Caco-2 (cell line): ENCODE results near the gene PRR19. TPM values are rescaled to one million over a fixed set of nuclear protein-coding genes. Genes with fewer than 3 reads are reported as not detected.

ENCODE experiments used
- BruUV-seq: library from RNA; stranded (reverse); fragments of 400-500 nt; replicated peaks from 2 replicates; lab custom pipeline; 2021; lab: Mats Ljungman, UMichigan
- CTCF ChIA-PET: fragments of 300-600 bp; sonication (Branson Sonifier 250); formaldehyde crosslinking; loops from one replicate; lab custom pipeline; 2022; ENCODE audit warnings: antibody characterized with exemption; lab: Charles Lee
- POLR2A ChIA-PET: fragments of 300-600 bp; sonication (Branson Sonifier 250); formaldehyde crosslinking; loops from one replicate; lab custom pipeline; 2022; ENCODE audit warnings: antibody characterized with exemption; lab: Charles Lee
- DNase-seq, 2 experiments: peaks; one replicate each; pipeline versions ENCODE4 v3.0.0 to v3.0.0-alpha.2; 2020 to 2022
- H3K27me3 ChIP-seq: replicated peaks from 2 replicates; pipeline ENCODE4 v1.6.0; 2011; ENCODE audit warnings: low read length; ENCODE audit not compliant: control insufficient read depth, insufficient read depth
- H3K36me3 ChIP-seq: 2 replicates; pipeline ENCODE4 v1.5.1; 2011; ENCODE audit warnings: low read length; ENCODE audit not compliant: control insufficient read depth, insufficient read depth
- H3K4me1 ChIP-seq: fragments of 250-450 bp; sonication (Bioruptor Pico); 2 replicates; pipeline ENCODE4 v1.5.1; 2020; ENCODE audit warnings: mild to moderate bottlenecking
- H3K4me3 ChIP-seq: 2 replicates; pipeline ENCODE4 v1.5.1; 2011; ENCODE audit warnings: low read depth, mild to moderate bottlenecking, control low read depth, low read length
- H3K9me3 ChIP-seq: fragments of 250-450 bp; sonication (Bioruptor Pico); 2 replicates; pipeline ENCODE4 v1.5.1; 2020; ENCODE audit warnings: mild to moderate bottlenecking, moderate library complexity
- H3K27ac Mint-ChIP-seq: one replicate; pipeline ENCODE4 v1.8.0; 2022; ENCODE audit warnings: mixed read lengths; ENCODE audit not compliant: unreplicated experiment
- H3K27me3 Mint-ChIP-seq: one replicate; pipeline ENCODE4 v1.8.0; 2022; ENCODE audit warnings: mixed read lengths; ENCODE audit not compliant: insufficient read depth, unreplicated experiment
- H3K36me3 Mint-ChIP-seq: one replicate; pipeline ENCODE4 v1.8.0; 2022; ENCODE audit warnings: mild to moderate bottlenecking, mixed read lengths; ENCODE audit not compliant: insufficient read depth, unreplicated experiment
- H3K4me1 Mint-ChIP-seq: one replicate; pipeline ENCODE4 v1.8.0; 2022; ENCODE audit warnings: low read depth, mixed read lengths; ENCODE audit not compliant: unreplicated experiment
- H3K4me3 Mint-ChIP-seq: one replicate; pipeline ENCODE4 v1.8.0; 2022; ENCODE audit warnings: mild to moderate bottlenecking, moderate library complexity, mixed read lengths; ENCODE audit not compliant: unreplicated experiment
- H3K9me3 Mint-ChIP-seq: one replicate; pipeline ENCODE4 v1.8.0; 2022; ENCODE audit warnings: mixed read lengths; ENCODE audit not compliant: unreplicated experiment
- intact Hi-C: fragments of 100-400 bp; cut with micrococcal nuclease; formaldehyde crosslinking; loops from one replicate; pipeline ENCODE4 v1.10.0; 2022; ENCODE audit not compliant: unreplicated experiment
- total RNA-seq: library from RNA; stranded (reverse); gene quantifications from 2 replicates; pipeline ENCODE4 v1.2.3, GENCODE V29; 2022
- TF ChIP-seq, protein P1 (sequence below), 2 experiments: fragments of 200-600 bp in 1 of 2; IDR thresholded peaks; 1 replicate in 1 of 2; 2 replicates in 1 of 2; pipeline versions ENCODE4 v1.5.1 to v1.8.0; 2011 to 2022; ENCODE audit warnings: antibody characterized with exemption in 1 of 2, control low read depth in 1 of 2, inconsistent platforms in 1 of 2, low read depth in 1 of 2, low read length in 1 of 2, mild to moderate bottlenecking in 1 of 2, moderate library complexity in 1 of 2; ENCODE audit not compliant: insufficient read depth in 1 of 2, severe bottlenecking in 1 of 2, unreplicated experiment in 1 of 2

Gene PRR19
- total RNA-seq, 1 experiment from 2014 or later = 2.8 TPM

DNA sequence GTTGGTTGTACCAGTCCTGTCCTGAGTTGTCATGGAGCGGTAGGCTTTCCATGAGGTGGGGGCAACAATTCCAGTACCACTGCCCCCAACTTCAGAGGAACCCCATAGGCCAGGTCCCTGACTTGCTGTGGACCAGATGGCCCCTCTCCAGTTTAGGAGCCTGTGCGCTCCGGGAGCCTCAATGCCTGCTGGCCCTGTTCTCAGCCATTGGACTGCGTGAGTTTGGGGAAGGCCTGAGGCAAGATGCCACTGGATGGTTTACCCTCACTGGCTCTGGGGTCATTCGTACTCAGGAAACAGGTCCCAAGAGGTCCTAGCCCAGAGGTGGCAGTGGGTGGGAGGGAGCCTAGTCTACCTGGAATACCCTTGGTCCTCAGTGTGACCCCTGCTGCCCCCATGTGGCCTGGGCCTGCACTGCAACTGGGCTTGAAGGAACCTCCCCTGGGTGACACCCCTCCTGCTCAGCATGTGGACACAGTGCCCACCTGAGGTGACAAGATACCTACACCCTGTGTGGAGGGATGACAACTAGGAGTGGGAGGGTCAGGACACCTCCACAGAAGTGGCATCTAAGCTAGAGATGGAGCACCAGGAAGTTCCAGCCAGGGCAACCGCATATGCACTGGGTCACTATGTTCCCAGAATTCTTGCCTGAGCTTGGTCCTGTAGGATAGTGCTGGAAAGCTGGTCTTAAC is 6.0 kb upstream of the PRR19 start:
- peak; percentile 89 to 95 for DNase-seq
- CTCF ChIA-PET = interaction anchor here (0.7 to 1.0 kb wide), 2 partner anchors 18 to 53 kb away, joined by 5 to 7 read pairs; partner anchors contain the start of gene GSK3A
- H3K27me3 ChIP-seq = no peaks in the 10 kb centered on the region
- intact Hi-C loops = loop anchor here (1.0 kb wide), 1 partner anchor 163 kb away; no protein-coding TSS in a partner anchor
- BruUV-seq = no TSS peak
- no peak overlapping the region for H3K4me3 ChIP-seq
- Mint-ChIP-seq H3K27ac (no peak overlapping the region), H3K27me3 (no peaks in the 10 kb centered on the region), H3K4me3 (no peak overlapping the region), H3K36me3 (peaks cover 57% of the 10 kb centered on the region), H3K9me3 (no peaks in the 10 kb centered on the region), H3K4me1 (peaks cover 14% of the 10 kb centered on the region)
- POLR2A ChIA-PET = no interaction called here
- no peaks in the 10 kb centered on the region for H3K9me3 ChIP-seq
- TF ChIP-seq, protein P1, sequence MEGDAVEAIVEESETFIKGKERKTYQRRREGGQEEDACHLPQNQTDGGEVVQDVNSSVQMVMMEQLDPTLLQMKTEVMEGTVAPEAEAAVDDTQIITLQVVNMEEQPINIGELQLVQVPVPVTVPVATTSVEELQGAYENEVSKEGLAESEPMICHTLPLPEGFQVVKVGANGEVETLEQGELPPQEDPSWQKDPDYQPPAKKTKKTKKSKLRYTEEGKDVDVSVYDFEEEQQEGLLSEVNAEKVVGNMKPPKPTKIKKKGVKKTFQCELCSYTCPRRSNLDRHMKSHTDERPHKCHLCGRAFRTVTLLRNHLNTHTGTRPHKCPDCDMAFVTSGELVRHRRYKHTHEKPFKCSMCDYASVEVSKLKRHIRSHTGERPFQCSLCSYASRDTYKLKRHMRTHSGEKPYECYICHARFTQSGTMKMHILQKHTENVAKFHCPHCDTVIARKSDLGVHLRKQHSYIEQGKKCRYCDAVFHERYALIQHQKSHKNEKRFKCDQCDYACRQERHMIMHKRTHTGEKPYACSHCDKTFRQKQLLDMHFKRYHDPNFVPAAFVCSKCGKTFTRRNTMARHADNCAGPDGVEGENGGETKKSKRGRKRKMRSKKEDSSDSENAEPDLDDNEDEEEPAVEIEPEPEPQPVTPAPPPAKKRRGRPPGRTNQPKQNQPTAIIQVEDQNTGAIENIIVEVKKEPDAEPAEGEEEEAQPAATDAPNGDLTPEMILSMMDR (IDR thresholded peaks at IDR 0.05; ENCODE audit: insufficient read depth in 1 of 2, low read depth in 1 of 2, low read length in 1 of 2, severe bottlenecking in 1 of 2, unreplicated experiment in 1 of 2) = peak; percentile 97
- peaks cover 10% of the 10 kb centered on the region for H3K36me3 ChIP-seq
- peaks cover 4% of the 10 kb centered on the region; the same call in 1 of the 2 replicates for H3K4me1 ChIP-seq

GRCh38 chr19:42297039-42297438 is 4.9 kb upstream of the PRR19 start:
- H3K27ac Mint-ChIP-seq = no peak overlapping the region
- no peaks in the 10 kb centered on the region for H3K9me3 Mint-ChIP-seq
- DNase-seq = no peak
- no peak overlapping the region for H3K4me3 Mint-ChIP-seq
- peaks cover 10% of the 10 kb centered on the region for H3K36me3 ChIP-seq
- intact Hi-C loops = no loop called here
- ChIA-PET CTCF (interaction anchor here (0.7 to 1.0 kb wide), 2 partner anchors 41 to 54 kb away, joined by 3 to 7 read pairs; partner anchors contain the start of genes ERF and GSK3A), POLR2A (no interaction called here)
- TF ChIP-seq, protein P1 (IDR thresholded peaks at IDR 0.05; ENCODE audit: insufficient read depth in 1 of 2, low read depth in 1 of 2, low read length in 1 of 2, severe bottlenecking in 1 of 2, unreplicated experiment in 1 of 2) = no peak
- H3K4me1 ChIP-seq = peaks cover 4% of the 10 kb centered on the region; the same call in 1 of the 2 replicates
- H3K4me3 ChIP-seq = no peak overlapping the region
- no peaks in the 10 kb centered on the region for H3K9me3 ChIP-seq
- BruUV-seq = no TSS peak
- no peaks in the 10 kb centered on the region for H3K27me3 ChIP-seq
- H3K27me3 Mint-ChIP-seq = no peaks in the 10 kb centered on the region
- H3K36me3 Mint-ChIP-seq = peaks cover 50% of the 10 kb centered on the region
- H3K4me1 Mint-ChIP-seq = peaks cover 6% of the 10 kb centered on the region

- H3K36me3 Mint-ChIP-seq = peaks cover 30% of the 10 kb centered on the region
- CTCF ChIA-PET = interaction anchor here (0.5 to 1.0 kb wide), 3 partner anchors 11 to 1481 kb away, joined by 3 read pairs; no protein-coding TSS in a partner anchor
- intact Hi-C loops = no loop called here
- peaks cover 13% of the 10 kb centered on the region for H3K9me3 Mint-ChIP-seq
- peak overlapping the region; percentile 24; the same call in 1 of the 2 replicates for H3K4me3 ChIP-seq
- DNase-seq = no peak
- peaks cover 10% of the 10 kb centered on the region for H3K4me1 ChIP-seq
- H3K27me3 ChIP-seq = no peaks in the 10 kb centered on the region
- no peaks in the 10 kb centered on the region for H3K27me3 Mint-ChIP-seq
- peaks cover 5% of the 10 kb centered on the region for H3K36me3 ChIP-seq
- TF ChIP-seq, protein P1 (IDR thresholded peaks at IDR 0.05; ENCODE audit: insufficient read depth in 1 of 2, low read depth in 1 of 2, low read length in 1 of 2, severe bottlenecking in 1 of 2, unreplicated experiment in 1 of 2) = no peak
- H3K27ac Mint-ChIP-seq = peak overlapping the region; percentile 94
- H3K9me3 ChIP-seq = no peaks in the 10 kb centered on the region
- H3K4me3 Mint-ChIP-seq = peak overlapping the region; percentile 98
- H3K4me1 Mint-ChIP-seq = peaks cover 14% of the 10 kb centered on the region
- POLR2A ChIA-PET = interaction anchor here (0.5 to 0.6 kb wide), 2 partner anchors 47 to 1161 kb away, joined by 3 to 4 read pairs; no protein-coding TSS in a partner anchor
- no TSS peak for BruUV-seq
These were observed 1.2 kb downstream of the PRR19 start for GRCh38 chr19:42303101-42303464.
